HG02798 (cell line): ENCODE measurements around the gene ARHGAP33.

Experiments used
- ATAC-seq: cut with Tn5 transposase; IDR thresholded peaks from one replicate; pipeline ENCODE4 v1.9.1; 2021; ENCODE audit warnings: mild to moderate bottlenecking; ENCODE audit not compliant: unreplicated experiment, poor library complexity

The ARHGAP33 gene

DNA sequence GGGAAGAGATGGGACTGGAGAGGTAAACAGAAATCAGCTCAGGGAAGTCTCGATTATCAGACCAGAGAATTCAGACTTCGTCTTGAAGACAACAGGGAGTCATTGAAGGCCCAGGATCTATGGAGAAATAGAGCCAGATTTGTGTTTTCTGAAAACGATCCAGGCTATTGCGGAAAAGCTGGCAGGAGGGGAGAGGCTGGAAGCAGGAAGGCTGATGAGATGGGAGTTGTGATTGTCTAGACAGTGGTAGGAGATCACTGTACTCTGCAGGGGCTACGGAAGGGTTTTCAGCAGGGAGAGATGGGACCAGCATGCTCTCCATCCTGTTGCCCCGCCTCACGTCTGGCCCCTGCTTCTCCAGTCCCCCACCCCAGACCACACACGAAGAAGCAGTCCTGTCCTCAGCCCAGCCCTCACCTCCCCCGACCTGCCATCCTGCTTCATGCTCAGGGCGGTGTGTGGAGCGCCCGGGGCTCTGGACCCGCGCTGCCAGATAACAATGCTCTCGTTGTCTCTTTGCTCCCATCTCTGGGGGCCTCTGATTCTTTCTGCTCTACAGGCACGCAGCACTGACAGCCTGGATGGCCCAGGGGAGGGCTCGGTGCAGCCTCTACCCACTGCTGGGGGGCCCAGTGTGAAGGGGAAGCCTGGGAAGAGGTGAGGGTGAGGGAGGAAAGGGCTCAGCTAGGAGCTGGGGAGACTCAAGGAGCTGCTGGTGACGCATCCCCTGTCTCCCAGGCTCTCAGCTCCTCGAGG lies 1.9 kb downstream of the ARHGAP33 start:
- ATAC-seq, result no peak

DNA sequence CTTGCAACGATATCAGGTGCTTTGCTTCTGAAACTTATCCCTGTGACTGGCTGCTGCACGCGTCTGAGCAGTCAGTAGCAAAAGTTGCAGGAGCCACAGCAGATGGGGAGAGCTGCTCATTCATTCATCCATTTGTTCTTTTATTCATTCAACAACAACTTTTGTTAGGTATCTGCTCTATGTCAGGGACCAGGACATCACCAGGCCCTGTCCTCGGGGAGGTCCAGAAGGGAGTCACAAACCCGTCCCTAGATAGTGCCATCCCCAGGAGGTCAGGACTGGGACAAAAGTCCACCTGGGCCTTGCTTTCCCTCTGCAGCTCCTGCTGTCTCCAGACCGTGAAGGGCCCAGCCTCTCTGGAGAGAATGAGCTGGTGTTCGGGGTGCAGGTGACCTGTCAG lies 2.6 kb downstream of the ARHGAP33 start:
- no peak for ATAC-seq

GRCh38 chr19:35779033-35779432 lies 3.7 kb downstream of the ARHGAP33 start:
- no peak for ATAC-seq

DNA sequence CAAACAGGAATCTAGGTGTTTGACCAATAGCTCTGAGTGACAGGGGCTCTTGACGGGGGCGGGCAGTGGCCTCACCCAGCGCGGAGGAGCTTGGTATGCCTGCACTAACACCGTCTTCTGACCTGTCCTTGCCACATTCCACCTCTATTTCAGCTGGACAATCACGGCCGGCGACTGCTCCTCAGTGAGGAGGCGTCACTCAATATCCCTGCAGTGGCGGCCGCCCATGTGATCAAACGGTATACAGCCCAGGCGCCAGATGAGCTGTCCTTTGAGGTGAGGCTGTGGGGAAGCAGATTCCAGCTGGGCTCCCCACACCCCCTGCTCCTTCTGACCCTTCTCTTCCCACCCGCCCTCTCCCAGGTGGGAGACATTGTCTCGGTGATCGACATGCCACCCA lies 4.7 kb downstream of the ARHGAP33 start:
- ATAC-seq, result no peak

GRCh38 chr19:35780717-35781116 lies 5.4 kb downstream of the ARHGAP33 start:
- ATAC-seq, result no peak

GRCh38 chr19:35781650-35782049 lies 6.3 kb downstream of the ARHGAP33 start:
- ATAC-seq, result no peak

DNA sequence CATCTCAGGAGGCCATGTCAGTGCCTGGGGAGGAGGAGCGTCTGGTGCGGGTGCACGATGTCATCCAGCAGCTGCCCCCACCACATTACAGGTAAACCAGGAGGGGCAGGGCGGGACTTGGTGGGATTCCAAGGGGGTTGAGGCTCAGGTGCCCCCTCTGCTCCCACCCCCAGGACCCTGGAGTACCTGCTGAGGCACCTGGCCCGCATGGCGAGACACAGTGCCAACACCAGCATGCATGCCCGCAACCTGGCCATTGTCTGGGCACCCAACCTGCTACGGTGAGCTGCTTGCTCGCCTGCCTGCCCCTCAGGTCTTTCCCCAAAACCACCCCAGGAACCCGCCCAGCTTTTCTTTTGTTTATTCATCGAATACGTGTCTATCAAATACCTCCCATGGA lies 7.2 kb downstream of the ARHGAP33 start:
- no peak for ATAC-seq

DNA sequence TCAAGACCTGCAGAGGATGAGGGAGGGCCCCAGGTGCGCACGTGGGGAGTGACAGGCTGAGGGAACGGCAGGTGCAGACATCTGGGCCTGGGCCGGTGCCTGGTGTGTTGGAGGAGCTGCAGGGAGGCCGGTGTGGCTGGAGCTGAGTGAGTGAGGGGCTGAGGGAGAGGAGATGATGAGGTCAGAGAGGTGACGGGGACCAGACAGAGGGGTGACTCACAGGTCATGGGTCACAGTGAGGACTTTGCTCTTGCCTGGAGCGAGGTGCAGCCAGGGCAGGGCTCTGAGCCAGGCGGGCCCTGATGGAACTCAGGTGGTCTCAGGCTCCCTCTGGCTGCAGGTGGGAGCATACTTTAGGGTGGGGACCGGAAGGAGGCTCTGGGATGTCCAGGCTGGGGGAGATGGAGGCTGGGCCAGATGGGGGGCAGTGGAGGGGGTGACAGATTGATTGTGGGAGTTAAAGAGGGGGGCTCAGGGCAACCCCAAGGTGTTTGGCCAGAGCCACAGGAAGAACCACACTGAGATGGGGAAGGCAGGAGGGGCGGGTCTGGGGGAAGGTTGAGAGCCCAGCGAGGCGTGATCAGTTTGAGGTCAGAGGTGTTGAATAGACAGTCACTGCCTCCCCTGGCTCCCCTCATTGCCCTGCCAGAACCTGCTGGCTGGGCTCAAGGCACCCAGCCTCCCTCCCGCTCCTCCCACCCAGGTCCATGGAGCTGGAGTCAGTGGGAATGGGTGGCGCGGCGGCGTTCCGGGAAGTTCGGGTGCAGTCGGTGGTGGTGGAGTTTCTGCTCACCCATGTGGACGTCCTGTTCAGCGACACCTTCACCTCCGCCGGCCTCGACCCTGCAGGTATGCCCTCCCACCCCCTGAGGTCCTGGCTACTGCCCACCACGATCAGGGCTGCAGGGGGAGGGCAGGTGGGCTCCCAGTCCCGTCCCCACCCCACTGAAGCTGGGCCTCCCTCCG lies 8.4 kb downstream of the ARHGAP33 start:
- no peak for ATAC-seq

DNA sequence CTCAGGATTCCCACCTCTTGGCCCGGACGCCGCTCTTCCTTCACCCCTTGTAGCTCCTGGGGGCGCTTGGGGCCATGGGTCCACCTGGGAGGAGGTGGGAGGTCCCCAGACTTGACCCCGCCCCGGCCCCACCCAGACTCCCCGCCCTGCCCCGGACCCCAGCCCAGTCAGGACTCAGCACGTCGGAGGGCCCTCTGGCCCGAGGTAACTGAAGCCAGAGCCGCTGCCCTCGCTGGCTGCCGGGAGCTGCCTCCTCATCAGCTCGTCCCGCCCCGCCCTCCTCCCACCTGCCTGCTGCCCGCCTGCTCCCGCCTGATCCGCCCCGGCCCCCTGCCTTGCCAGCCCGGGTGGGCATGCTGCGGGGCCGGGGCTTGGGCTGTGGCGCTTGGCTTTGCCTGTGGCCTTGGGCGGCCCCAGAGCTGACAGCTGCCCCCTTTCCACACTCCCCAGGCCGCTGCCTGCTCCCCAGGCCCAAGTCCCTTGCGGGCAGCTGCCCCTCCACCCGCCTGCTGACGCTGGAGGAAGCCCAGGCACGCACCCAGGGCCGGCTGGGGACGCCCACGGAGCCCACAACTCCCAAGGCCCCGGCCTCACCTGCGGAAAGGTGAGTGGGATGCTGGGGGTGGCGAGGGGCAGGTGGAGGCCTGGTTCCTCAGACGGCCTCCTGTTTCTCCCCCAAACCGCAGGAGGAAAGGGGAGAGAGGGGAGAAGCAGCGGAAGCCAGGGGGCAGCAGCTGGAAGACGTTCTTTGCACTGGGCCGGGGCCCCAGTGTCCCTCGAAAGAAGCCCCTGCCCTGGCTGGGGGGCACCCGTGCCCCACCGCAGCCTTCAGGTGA lies 9.4 kb downstream of the ARHGAP33 start:
- ATAC-seq, result no peak

GRCh38 chr19:35785339-35785627 lies 9.9 kb downstream of the ARHGAP33 start:
- ATAC-seq, result no peak

DNA sequence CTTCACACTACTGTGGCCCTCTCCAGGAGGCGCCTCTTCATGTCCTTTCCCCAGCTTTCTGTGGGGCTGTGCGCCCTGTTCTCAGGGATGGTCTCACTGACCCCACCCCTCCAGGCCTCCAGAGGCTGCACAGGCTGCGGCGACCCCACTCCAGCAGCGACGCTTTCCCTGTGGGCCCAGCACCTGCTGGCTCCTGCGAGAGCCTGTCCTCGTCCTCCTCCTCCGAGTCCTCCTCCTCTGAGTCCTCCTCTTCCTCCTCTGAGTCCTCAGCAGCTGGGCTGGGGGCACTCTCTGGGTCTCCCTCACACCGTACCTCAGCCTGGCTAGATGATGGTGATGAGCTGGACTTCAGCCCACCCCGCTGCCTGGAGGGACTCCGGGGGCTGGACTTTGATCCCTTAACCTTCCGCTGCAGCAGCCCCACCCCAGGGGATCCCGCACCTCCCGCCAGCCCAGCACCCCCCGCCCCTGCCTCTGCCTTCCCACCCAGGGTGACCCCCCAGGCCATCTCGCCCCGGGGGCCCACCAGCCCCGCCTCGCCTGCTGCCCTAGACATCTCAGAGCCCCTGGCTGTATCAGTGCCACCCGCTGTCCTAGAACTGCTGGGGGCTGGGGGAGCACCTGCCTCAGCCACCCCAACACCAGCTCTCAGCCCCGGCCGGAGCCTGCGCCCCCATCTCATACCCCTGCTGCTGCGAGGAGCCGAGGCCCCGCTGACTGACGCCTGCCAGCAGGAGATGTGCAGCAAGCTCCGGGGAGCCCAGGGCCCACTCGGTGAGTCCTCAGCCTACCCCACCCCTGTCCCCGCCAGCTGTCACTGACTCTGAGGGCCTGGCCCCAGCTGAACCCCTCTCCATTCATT lies 11.2 kb downstream of the ARHGAP33 start:
- ATAC-seq, result no peak

DNA sequence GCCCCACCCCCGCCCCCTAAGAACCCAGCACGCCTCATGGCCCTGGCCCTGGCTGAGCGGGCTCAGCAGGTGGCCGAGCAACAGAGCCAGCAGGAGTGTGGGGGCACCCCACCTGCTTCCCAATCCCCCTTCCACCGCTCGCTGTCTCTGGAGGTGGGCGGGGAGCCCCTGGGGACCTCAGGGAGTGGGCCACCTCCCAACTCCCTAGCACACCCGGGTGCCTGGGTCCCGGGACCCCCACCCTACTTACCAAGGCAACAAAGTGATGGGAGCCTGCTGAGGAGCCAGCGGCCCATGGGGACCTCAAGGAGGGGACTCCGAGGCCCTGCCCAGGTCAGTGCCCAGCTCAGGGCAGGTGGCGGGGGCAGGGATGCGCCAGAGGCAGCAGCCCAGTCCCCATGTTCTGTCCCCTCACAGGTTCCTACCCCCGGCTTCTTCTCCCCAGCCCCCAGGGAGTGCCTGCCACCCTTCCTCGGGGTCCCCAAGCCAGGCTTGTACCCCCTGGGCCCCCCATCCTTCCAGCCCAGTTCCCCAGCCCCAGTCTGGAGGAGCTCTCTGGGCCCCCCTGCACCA lies 11.9 kb downstream of the ARHGAP33 start:
- ATAC-seq, result no peak

GRCh38 chr19:35788205-35788960 lies 13.0 kb downstream of the ARHGAP33 start:
- no peak for ATAC-seq

DNA sequence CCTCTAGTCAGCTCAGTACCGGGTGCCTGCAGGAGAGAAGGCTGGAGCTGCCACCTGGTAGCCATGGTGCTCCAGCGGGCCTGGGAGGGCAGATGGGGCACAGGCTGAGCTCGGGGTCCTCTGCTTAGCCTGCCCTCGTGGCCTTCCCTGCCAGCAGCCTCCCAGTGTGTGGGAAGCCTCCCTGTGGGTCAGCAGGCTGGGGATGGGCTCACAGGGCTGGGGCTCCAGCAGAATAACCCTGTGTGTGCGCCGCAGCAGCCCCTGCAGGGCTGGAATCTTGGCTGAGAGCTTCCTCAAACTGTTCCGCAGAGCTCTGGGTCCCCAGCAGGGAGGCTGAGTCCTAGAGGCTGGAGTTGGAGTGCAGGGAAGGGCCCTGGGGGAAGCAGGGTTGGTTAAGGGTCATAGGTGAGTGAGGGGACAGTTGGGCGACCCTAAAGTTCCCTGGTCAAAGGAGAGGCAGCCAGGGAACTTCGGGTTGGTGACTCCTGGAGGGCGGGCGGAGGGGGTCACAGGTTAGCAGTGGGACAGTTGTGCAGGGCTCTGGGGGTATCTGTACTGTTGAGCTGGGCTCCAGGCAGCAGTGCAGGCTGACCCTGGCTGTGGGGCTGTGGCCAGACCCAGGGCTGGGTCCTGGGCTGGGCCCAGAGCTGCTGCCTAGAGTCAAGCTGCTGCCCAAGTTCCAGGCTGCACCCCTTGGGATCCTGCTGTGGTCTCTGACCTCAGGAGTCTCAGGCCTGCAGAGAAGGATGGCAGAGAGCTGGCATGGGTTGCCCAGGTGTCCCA lies 14.0 kb downstream of the ARHGAP33 start:
- no peak for ATAC-seq

DNA sequence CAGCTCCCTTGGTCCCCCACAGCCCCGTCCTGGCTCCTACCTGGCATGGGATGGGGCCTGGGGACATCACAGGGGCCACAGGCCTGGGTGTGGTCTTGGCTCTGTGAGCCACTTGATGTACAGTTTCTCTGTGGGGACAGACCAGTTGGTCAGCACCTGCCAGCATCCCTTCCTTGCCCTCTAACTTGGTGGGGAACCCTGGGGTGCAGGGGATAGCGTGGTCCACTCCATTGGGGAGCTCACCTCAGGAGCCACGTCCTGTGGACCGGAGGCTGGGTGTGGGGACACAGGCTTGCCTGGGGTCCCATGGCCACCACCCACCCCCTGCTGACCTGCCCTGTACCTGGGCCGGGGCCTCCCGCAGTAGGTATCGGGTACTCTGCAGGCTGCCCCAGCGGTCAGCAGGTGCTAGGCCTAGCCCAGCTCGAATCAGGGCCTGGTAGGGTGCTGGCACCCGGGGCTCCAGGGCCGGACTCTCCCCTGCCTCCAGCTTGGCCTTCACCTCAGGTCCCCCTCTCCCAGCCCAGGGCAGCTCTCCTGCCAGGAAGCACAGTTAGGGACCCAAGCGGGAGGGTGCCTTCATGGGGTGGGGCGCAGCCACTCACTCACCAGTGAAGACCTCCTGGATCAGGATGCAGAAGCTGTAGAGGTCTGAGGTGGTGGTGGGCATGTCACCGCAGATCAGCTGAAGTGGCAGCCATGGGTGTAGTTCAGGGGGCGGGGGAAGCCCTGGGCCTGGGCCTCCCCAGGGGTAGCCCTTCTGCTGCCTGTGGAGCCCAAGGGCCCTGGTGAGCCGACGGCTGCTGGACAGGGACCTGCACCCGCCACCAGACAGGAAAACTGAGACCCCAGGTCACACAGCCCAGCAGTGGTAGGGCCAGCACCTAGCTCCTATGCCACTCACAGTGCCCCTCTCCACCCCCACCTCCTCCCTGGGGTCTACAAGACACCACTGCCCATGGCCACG lies 14.9 kb downstream of the ARHGAP33 start:
- ATAC-seq, result no peak

DNA sequence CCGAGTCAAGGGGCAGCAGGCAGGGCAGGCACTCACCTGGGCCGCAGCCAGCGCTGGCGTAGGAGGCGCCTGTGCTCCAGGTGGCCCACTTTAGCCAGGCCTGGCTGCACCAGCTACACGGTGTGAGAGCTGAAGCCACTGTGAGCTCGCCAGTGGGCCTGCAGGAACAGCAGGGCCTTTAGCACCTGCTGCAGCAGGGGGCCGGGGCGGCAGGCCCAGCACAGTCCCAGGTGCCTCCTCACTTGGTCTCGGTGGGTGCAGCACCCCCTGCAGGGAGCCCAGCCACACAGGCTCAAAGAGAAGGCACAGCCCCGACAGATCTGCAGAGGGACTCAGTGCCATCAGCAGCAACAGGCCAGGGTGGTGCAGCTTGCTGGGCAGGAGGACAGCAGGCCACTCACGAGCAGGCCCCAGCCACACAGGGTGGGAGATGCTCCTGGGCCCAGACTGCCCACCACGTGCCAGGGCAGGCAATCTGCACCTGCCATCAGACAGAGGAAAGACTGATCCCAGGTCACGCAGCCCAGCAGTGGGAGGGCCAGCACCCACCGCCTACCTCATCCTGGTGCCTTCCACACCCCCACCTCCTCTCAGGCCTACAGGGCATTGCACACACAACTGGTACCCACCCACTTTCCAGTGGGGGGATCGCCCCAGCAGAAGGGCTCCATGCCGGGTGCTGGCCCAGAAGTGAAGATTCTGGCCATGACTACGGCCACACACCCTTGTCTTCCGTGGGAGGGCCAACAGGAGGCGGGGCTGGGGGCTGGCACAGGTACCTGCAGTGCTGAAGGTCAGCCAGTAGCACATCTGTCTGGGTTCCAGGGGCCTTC lies 15.8 kb downstream of the ARHGAP33 start:
- no peak for ATAC-seq
